RKO (cell line): ENCODE measurements around the gene QRFP.
"Not testable (repeated sequence)": the region's sequence is repeated elsewhere in the genome, so short reads cannot be mapped to it uniquely, and the experiment has no call there.

Source experiments
- DNase-seq: peaks from one replicate; pipeline ENCODE4 v3.0.0-alpha.2; 2016; ENCODE audit warnings: low spot score

QRFP gene

DNA sequence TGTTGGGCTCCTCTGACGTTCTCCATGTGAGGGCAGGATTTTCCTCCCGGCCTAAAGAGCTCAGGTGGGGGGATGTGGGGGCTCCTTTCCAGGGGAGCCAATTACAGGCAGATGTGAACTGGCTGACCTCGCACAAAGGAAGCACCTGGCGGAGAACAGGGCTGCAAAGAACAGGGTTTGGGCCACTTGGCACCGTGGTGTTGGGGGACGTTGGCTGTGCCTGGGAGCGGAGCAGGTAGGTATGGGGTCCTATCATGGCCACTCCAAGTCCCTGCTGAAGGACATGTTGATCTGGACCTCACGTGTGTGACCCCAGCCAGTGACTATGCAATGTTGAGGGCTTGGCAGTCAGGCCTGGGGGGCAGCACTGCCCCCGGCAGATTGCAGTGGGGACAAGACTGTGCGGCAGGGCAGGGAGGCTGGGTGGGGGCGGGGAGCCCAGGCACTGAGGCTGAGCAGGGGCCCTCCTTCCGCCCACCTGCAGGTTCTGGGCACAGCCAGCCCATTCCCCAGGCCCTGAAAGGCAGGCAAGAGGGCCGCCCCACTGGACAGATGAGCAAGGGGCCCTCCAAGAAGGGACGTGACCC is 23.0 kb upstream of the QRFP start:
- DNase-seq: no peak

DNA sequence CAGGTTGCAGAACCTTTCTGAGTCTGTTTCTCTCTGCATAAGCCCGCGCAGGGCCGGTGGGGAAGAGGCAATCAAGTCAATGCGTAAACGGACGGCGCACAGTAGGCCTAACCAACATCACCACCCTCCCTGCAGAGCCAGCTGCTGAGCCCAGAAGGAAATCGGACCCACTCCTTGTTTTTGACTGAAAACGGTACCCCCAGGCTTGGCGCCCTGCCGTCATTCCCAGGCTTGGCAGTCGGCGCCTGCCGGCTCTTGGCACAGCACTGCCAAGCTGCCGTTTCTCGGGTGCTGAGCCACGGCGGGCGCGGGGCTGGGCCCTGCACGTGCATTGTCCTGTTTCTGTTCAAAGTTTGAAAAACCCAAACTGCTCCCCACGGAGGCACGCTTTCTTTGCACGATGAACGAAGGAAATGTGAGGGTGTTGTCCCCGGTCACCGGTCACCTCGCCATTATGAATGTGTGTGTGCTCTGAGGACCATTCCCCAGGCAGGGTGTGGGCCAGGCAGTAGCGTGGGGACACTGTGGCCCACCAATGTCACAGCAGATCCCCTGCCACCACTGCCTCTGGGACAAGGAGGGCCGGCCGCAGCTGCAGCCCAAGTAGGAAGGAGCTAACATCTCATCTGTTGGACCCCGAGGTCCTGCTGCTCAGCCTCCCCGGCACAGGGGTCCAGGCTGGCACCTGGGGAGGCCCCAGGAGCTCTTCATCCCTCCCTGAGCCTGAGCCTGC is 22.4 kb upstream of the QRFP start:
- DNase-seq: no peak

DNA sequence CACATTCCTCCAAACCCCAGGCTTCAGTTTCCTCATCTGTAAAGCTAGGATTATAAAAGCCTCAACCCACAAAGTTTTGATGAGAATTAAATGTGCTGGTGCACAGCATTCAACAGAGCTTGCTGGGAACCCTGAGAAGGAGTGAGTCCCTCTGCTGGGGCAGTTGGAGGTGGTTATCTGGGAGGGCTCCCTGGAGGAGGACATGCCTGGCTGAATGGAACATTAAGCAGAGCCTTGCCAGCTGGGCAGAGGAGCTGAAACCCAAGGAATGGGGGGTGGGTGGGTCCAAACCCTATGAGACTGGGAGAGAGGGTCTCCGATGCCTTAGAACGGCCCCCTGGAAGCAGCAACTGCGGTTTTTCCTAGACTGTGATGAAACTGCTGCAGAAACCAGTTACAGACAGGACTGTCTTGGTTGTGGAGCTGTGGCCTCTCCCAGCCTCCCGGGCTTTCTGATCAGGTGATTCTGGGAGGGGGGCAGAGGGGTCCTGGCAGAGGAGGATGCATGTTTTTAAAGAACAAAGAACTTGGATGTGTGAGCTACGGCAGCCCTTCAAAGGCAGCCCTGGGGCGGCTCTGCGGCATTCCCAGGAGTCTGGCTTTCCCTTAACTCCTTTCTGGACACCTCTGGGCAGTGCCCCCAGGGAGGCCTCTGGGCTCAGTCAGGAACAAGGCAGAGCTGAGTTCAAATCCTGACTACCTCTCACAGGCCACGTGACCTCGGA is 21.7 kb upstream of the QRFP start:
- DNase-seq: no peak

DNA sequence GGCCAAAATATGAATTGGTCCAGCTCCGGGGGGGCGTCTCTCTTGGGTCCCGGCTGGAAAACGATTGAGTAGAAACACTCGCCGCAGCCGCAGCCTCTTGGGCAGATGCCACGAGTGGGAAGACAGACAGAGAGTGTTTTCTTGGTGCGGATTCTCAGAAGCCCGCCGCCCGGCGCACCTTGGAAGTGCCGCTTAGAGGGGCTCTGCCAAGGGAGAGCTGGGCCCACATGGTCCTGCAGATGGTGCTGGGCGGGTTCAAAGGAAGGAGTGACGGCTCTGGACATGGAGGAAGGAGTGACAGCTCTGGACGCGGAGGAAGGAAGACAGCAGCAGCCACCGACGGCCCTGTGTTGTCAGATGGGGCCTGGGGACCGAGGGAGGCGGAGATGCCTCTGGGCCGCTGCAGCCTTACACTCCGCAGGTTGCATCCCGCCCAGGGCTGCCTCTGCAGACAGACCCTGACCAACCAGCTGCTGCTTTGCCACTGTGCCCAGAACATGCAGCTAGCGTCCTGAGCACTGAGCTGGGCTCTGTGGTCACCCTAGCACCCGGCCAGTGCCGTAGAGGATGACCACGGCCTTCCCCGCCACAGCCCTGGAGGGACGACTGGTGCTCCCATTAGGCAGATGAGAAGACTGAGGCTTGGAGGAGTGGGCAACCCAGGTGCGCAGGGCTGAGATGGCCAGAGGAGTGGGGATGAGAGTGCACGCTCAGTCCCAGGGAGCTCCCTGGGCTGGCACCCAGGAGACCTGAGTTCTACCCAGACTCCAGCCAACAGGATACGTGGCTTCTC is 20.8 kb upstream of the QRFP start:
- no peak for DNase-seq

DNA sequence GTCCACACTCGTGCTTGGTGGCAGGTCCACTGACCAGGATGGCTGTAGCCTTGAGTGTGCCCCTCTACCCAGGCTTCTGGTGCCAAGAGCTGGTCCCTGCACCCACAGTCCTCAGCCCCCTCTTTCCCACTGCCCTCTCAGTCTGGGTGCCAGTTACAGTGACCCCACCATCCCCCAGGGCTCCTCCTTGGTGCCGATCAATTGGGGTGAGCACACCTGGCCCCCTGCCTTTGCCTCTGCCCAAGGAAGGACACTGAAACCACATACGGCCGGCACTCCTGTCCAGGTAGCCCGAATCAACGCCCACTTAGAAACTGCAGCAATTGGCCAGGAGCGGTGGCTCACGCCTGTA is 18.5 kb upstream of the QRFP start:
- DNase-seq: no peak

DNA sequence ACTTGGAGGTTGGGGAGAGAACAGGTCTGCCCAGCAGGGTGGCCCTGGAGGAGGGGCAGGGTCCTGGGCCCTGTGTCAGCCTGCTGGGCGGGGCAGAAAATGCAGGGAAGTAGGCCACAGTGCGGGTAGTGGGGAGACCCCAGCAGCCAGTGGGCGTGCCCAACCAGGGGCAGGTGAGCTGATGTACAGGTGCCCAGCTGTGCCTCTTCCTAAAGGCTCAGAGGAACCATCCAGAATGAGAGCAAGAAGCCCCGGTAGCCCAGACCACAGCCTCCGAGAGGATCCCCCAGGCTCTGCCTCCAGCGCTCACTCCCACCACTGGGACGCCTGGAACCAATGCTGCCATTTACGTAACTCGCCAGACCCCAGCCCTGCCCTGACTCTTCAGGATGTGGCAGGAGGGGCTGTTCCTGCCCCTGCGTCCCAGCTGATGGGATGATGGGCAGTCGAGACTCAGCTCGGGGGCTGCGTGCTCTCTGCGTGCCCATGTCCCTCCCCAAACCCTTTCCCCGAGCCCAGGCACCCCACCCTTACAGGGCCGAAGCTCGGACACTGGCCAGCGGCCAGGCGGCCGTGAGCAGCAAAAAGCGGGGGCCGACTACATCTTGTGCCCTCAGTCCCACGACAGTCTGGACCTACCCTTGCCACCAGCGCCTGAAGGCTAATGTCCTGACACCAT is 17.9 kb upstream of the QRFP start:
- DNase-seq: no peak

DNA sequence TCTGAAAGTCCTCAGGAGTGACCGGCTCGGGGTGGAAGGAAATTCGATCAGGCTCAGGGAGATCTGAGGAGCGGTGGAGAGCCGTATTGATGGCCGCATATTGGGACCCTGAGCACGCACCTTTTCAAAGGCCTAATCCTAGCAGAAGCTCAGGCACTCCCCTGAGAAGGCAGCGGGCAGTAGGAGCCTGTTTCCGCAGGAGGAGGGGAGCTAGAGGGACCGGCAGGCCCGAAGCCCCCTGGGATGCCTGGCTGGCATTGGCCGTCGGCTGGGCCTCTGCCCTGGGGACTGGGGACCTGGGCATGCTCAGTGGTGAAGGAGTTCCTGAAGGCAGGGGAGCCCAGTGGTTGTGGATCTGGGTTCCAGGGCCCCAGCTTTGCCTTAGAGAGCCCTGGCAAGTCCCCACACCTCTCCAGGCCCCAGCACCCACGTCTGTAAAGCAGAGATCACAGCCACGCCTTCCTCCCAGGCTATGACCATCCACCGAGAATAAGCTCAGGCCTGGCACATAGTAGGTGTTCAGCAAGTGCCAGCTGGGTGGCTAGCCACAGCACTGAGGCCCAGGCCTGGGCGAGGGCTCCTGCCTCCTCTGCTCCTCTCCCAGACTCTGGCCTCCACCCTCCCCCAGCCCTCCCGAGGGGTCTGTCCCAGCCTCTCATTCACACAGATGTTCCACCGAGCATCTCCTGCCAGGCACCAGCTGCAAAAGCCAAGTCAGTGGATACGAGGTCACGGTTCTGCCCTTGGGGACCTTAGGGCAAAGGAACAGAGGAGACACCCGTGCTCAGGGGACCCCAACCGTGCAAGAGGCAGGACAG is 17.2 kb upstream of the QRFP start:
- no peak for DNase-seq

DNA sequence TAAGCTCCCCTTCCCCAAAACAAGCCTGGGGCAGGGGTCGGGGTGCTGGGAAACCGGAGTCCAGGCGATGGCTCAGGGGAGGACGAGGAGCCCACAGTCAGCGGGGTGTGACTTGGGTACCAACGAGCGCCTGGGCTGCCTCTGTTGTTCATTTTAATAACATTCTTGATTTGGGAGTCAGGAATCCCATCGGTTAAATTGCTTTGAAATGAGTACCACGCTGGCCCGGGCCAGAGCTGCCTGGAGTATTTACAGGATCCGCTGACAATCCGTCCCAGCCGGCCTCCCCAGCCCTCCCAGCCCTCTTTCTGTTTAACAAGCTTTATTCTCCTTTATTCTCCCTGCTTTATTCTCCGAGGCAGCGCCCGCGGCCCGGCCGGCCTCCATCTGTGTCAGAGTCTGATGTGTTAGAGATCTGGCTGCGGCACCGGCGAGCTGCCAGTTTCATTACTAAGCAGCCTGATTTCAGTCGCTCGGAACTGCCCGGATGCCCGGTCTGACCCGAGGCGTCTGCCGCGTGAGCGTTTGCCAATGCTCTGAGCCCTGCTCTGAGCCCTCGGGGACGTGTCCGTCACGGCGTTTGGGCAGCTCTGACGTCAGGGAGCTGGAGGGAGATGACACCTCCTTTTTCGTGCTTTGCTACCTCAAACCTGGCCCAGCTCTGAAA is 16.5 kb upstream of the QRFP start:
- DNase-seq: no peak

DNA sequence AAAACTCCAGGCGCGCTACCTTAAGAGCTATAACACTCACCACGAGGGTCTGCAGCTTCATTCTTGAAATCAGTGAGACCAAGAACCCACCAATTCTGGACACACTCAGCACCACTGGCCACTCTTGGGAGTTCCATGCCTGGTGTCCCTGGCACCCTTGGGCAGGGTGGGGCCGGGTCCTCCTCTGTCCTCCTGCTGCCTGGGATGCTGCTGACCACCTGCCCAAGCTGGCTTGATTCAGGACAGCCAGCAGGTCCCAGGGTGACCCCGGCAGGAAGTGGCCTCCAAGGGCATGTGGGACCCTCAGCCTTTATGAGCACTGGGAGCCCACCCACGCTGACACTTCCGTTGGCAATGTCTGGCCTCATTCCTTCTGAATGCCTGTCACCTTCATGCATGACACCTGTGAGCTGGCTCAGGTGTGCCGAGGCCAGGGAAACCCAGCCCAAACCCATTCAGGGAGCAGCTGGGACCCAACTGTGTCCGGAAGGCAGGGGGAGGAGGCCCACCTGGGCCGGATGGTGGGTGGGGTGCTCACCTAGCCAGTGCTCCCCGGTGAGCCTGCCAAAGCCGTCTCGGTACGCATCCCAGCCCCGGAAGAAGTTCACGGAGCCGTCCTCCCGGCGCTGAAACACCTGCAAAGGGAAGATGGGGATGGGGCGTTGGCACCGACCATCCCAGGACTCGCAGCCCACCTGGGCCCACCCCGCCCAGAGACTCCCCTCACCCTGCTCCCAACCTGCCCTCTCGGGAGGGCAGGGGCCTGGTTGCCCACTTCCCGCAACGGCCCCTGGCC is 14.8 kb upstream of the QRFP start:
- no peak for DNase-seq

DNA sequence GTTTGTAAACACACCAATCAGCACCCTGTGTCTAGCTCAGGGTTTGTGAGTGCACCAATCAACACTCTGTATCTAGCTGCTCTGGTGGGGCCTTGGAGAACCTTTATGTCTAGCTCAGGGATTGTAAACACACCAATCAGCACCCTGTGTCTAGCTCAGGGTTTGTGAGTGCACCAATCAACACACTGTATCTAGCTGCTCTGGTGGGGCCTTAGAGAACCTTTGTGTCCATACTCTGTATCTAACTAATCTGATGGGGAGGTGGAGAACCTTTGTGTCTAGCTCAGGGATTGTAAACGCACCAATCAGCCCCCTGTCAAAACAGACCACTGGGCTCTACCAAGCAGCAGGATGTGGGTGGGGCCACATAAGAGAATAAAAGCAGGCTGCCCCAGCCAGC is 14.1 kb upstream of the QRFP start:
- DNase-seq: not testable (repeated sequence)

DNA sequence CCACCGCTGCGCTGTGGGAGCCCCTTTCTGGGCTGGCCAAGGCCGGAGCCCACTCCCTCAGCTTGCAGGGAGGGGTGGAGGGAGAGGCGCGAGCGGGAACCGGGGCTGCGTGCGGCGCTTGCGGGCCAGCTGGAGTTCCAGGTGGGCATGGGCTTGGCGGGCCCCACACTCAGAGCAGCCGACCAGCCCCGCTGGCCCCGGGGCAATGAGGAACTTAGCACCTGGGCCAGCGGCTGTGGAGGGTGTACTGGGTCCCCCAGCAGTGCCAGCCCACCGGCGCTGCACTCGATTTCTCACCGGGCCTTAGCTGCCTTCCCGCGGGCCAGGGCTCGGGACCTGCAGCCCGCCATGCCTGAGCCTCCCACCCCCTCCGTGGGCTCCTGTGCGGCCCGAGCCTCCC is 13.4 kb upstream of the QRFP start:
- DNase-seq: not testable (repeated sequence)

DNA sequence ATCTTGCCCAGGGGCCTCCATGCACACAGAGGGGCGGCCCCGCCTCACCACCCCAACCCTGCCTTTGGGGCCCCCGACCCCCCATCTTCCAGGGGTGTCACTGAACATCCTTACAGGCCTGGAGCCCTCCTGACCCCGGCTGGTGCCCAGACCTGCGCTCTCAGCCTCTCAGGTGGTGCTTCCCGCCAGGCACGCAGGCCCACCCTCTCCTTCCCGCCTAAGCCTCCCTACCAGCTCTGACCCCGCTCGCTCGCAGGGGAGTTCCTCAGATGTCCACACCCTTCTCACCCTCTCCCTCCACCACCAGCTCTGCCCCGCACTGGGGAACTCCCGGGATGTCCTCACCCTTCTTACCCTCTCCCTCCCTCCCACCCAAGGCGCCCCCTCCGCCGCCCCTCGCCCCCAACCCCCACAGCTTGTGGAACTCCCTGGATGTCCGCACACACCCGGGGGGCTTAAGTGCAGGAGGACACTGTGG is 12.3 kb upstream of the QRFP start:
- no peak for DNase-seq

DNA sequence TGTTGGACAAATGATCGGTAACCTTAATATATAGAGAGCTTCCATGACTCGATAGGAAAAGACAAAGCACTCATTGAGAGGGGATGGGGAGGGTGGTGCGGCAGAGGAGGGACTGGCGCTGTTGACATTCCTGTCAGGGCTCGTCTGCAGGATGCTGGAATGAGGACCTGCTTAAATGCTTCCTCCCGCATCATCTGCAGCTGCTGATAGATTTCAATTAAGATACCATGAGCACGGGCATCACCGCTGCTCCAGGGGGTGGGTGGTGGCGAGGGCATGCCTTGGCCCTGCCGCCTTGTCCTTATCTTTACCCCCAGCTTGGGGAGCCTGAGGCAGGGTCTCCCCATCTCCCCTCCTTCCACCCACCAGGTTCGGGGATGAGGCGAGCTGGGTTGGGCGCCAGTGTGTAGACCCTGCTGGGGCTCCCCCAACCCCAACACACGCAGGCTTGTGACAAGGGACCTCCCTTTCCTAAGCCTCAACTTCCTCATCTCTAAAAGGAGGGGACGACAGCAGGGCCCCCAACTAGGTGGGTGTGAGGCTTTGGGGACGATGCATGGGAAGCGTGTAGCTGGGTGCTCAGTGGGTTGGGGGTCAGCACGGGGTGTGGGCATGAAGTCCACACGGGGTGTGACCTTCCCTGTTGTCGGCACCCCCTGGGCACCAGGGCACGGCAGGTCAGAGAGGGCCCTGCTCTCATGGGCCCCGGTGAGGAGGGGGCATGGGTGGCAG is 11.7 kb upstream of the QRFP start:
- DNase-seq: no peak

DNA sequence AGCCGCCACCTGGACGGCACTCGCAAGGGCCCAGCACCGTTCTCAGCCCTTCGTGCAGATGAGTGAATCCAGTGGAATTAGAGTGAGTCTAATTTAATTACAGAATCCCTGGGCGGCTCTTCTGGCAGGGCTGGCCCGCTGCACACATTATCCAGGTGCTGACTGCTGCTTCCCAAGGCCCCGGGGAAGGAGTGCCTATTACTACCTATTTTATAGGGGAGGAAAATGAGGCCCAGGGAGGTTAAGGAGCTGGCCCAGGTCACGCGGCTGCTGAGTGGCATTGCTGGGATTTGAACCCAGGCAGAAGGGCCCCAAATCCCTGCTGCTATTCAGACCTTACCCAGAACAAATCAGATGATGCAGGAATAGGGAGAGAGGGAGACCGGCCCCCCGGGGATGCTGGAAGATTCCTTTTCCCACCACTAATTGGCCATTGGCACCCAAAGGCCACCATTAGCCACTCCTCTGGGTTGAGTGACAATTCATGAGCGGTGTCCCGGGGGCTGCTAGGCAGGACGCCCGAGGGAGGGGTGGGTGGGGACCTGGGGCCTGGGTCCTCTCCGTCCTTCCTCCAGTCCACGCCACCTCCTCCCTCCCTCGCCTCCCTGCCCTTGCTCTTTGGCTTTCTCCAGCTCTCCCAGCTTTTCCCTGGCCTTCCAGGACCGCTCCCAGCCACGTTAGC is 10.3 kb upstream of the QRFP start:
- DNase-seq: no peak

DNA sequence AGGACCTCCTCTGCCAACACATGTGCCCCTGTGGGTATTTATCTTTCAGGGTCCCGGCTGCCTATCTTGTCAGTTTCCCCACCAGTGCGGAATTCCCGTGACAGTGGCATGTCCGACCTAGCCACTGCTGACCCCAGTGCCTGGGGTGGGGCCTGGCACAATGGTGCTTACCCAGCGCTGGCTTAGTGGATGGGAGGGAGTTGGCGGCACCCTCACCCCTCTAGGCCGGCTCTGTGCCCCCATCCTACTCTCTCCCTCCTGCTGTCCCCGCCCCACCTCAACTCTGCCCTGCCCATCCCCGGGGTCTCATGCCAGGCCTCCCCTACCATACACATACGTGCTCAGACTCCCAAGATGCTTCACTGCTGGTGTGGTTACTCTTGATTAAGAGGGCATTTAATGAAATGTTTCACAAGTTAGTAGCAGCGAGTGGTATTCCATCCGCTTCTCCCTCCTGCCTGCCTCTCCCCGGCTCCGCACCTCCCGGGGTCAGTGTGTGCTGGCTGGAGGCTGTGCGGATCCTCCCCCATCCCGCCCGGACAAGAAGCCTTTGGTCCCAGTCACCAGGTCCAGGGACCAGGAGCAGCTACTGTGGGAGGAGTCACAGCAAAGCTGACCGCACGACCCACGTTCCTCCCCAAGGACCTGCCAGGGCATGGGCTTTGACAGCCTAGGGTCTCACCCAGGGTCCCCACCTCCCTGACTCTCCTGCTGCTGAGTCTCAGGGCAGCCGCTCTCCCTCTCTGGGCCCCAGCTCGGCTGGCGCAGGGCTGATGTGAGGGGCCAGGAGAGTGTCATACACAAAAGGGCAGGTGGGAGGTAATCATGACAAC is 9.5 kb upstream of the QRFP start:
- no peak for DNase-seq

DNA sequence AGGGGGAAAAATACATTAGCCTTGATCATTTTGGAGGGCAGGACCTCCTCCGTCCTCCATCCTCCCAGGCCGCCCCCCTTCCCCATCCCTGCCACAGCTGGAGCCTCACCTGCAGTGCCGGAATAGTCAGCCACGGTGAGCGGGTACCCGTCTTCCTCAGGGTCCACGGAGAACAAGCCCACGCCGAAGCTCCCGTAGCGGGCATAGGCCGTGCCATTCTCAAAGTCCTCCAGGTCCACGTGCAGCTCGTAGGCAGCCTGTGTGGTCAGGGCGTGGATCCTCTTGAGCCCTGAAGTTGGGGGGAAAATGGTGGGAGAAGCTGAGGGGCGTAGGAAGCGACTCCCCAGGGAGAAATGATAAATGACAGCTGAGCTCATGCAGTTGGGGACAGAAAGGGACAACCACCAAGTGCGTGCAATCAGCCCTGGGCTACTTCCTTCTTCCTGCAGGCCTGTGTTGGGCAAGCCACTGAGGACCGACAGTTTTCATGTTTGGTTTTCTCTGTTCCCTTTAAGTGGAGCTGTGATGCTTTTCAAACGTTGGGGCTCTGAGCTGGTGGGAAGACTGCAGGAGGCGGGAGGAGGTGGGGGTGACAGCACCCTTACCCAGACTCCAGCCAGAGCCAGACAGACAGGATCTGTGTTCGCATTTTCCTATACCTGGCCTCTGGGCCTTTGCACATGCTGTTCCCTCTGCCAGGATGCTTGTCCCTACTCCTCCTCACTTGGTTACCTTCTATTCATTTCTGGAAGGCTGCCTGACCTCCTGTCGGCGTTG is 8.7 kb upstream of the QRFP start:
- DNase-seq: no peak
